Hepatocyte (in vitro differentiated cells): ENCODE results near the gene PDXDC1. TPM values are rescaled to one million over a fixed set of nuclear protein-coding genes. Genes with fewer than 3 reads are reported as not detected.
"Not testable (repeated sequence)": the region's sequence is repeated elsewhere in the genome, so short reads cannot be mapped to it uniquely, and the experiment has no call there.

Experiments used
- DNase-seq: peaks from one replicate; pipeline ENCODE4 v3.0.0-alpha.2; 2016; ENCODE audit warnings: low spot score
- H2AFZ ChIP-seq: fragments of 200-600 bp; sonication (generic); 2 replicates; pipeline ENCODE4 v1.6.0; 2016; ENCODE audit warnings: antibody characterized with exemption, mild to moderate bottlenecking
- H3K27ac ChIP-seq: fragments of 200-600 bp; sonication (generic); 2 replicates; pipeline ENCODE4 v1.5.1; 2016; ENCODE audit warnings: mild to moderate bottlenecking
- H3K27me3 ChIP-seq: fragments of 200-600 bp; sonication (generic); 2 replicates; pipeline ENCODE4 v1.6.1; 2016
- H3K36me3 ChIP-seq: fragments of 200-600 bp; sonication (generic); replicated peaks from 2 replicates; pipeline ENCODE4 v1.5.1; 2016; ENCODE audit warnings: low read depth; ENCODE audit not compliant: insufficient read depth
- H3K4me1 ChIP-seq: fragments of 200-600 bp; sonication (generic); 2 replicates; pipeline ENCODE4 v1.5.1; 2016; ENCODE audit warnings: mild to moderate bottlenecking, moderate library complexity; ENCODE audit not compliant: insufficient read depth
- H3K4me2 ChIP-seq: fragments of 200-600 bp; sonication (generic); 2 replicates; pipeline ENCODE4 v1.6.0; 2016
- H3K4me3 ChIP-seq: fragments of 200-600 bp; sonication (generic); 2 replicates; pipeline ENCODE4 v1.5.1; 2016; ENCODE audit warnings: mild to moderate bottlenecking
- H3K79me2 ChIP-seq: fragments of 200-600 bp; sonication (generic); 2 replicates; pipeline ENCODE4 v1.6.0; 2017; ENCODE audit warnings: mild to moderate bottlenecking
- H3K9me2 ChIP-seq: fragments of 200-600 bp; sonication (generic); replicated peaks from 2 replicates; pipeline ENCODE4 v1.6.0; 2017; ENCODE audit warnings: mild to moderate bottlenecking; ENCODE audit not compliant: insufficient read depth
- H3K9me3 ChIP-seq: fragments of 200-600 bp; sonication (generic); 2 replicates; pipeline ENCODE4 v1.5.1; 2016; ENCODE audit warnings: low read depth, mild to moderate bottlenecking
- H4K20me1 ChIP-seq: fragments of 200-600 bp; sonication (generic); 2 replicates; pipeline ENCODE4 v1.6.0; 2016; ENCODE audit warnings: mild to moderate bottlenecking; ENCODE audit not compliant: insufficient read depth, poor library complexity, severe bottlenecking
- CTCF ChIP-seq: fragments of 200-600 bp; sonication (generic); IDR thresholded peaks from 2 replicates; pipeline ENCODE4 v1.5.1; 2016; ENCODE audit warnings: antibody characterized with exemption, mild to moderate bottlenecking; ENCODE audit not compliant: poor library complexity
- EZH2 ChIP-seq: fragments of 200-600 bp; sonication (generic); IDR thresholded peaks from 2 replicates; pipeline ENCODE4 v1.6.1; 2016; ENCODE audit warnings: antibody characterized with exemption, mild to moderate bottlenecking, borderline replicate concordance
- EZH2phosphoT487 ChIP-seq: fragments of 200-600 bp; sonication (generic); IDR thresholded peaks from one replicate; pipeline ENCODE4 v1.6.1; 2018; ENCODE audit warnings: antibody characterized with exemption, mild to moderate bottlenecking, low read depth, moderate library complexity; ENCODE audit not compliant: unreplicated experiment, severe bottlenecking
- WGBS: methylation state at CpG from one replicate; pipeline ENCODE4 v1.1.6; 2016; ENCODE audit warnings: low lambda C conversion rate; ENCODE audit errors: missing lambda C conversion rate; 5-methylcytosine and 5-hydroxymethylcytosine counted together
- polyA plus RNA-seq: library from polyadenylated mRNA; unstranded; fragments of >200 nt; fragmentation: Nextera tagmentation; extraction: Ambion mirVana; gene quantifications from 2 replicates; pipeline ENCODE4 v1.2.1, GENCODE V29; 2016
- total RNA-seq: library from RNA; depleted of rRNA; stranded (reverse); fragments of >200 nt; gene quantifications from 2 replicates; pipeline ENCODE4 v1.2.3, GENCODE V29; 2014

Gene PDXDC1
- total and polyA plus RNA-seq, 2 experiments from 2014 or later, result 141 to 146 TPM

- peaks cover 39% of the 10 kb centered on the region for H3K79me2 ChIP-seq
- not testable (repeated sequence) for H2AFZ ChIP-seq
These were observed 52.9 kb downstream of the PDXDC1 start for GRCh38 chr16:15027503-15028344.

GRCh38 chr16:15028345-15028715, 53.5 kb downstream of the PDXDC1 start:
- H3K27me3 ChIP-seq, H3K4me3 ChIP-seq, H3K36me3 ChIP-seq, H3K27ac ChIP-seq, H3K9me2 ChIP-seq, H2AFZ ChIP-seq, H3K9me3 ChIP-seq, H3K4me1 ChIP-seq, DNase-seq, H3K4me2 ChIP-seq: not testable (repeated sequence)
- peaks cover 33% of the 10 kb centered on the region for H3K79me2 ChIP-seq
- peaks cover 24% of the 10 kb centered on the region for H4K20me1 ChIP-seq
- 94% methylated on average over 6 of the region's 6 CpGs for WGBS

More at GRCh38 chr16:15027503-15028344, 52.9 kb downstream of the PDXDC1 start:
- peaks cover 30% of the 10 kb centered on the region for H4K20me1 ChIP-seq
- H3K9me3 ChIP-seq, H3K4me1 ChIP-seq, H3K27ac ChIP-seq, H3K27me3 ChIP-seq, DNase-seq, H3K4me2 ChIP-seq, H3K9me2 ChIP-seq, H3K36me3 ChIP-seq, H3K4me3 ChIP-seq: not testable (repeated sequence)
- 90% methylated on average over 28 of the region's 29 CpGs for WGBS

GRCh38 chr16:15028801-15029698, 54.2 kb downstream of the PDXDC1 start:
- H3K4me2 ChIP-seq, H2AFZ ChIP-seq, H3K4me1 ChIP-seq, H3K27ac ChIP-seq, H3K36me3 ChIP-seq, H3K4me3 ChIP-seq, DNase-seq, H3K9me2 ChIP-seq, H3K27me3 ChIP-seq, H3K9me3 ChIP-seq: not testable (repeated sequence)
- peaks cover 22% of the 10 kb centered on the region for H4K20me1 ChIP-seq
- 92% methylated on average over 27 of the region's 27 CpGs for WGBS
- peaks cover 29% of the 10 kb centered on the region for H3K79me2 ChIP-seq

- H3K4me3 ChIP-seq, H3K36me3 ChIP-seq, DNase-seq, H3K4me1 ChIP-seq, H3K27me3 ChIP-seq, H3K27ac ChIP-seq, H3K4me2 ChIP-seq, H3K9me3 ChIP-seq, H3K9me2 ChIP-seq, H2AFZ ChIP-seq: not testable (repeated sequence)
- WGBS, result 91% methylated on average over 6 of the region's 6 CpGs
- peaks cover 24% of the 10 kb centered on the region for H3K79me2 ChIP-seq
- peaks cover 22% of the 10 kb centered on the region for H4K20me1 ChIP-seq
These were observed 54.9 kb downstream of the PDXDC1 start for GRCh38 chr16:15029749-15030148.

GRCh38 chr16:15031179-15031578, 56.4 kb downstream of the PDXDC1 start:
- H3K36me3 ChIP-seq, result no peaks in the 10 kb centered on the region
- DNase-seq, result no peak
- 97% methylated on average over 2 of the region's 2 CpGs for WGBS
- no peak for TF ChIP-seq EZH2phosphoT487
- no peak for TF ChIP-seq EZH2
- TF ChIP-seq CTCF, result no peak
- peaks cover 21% of the 10 kb centered on the region for H3K79me2 ChIP-seq
- no peak overlapping the region for H3K27ac ChIP-seq
- H3K9me2 ChIP-seq, result no peaks in the 10 kb centered on the region
- no peaks in the 10 kb centered on the region for H3K9me3 ChIP-seq
- H4K20me1 ChIP-seq, result peaks cover 18% of the 10 kb centered on the region
- no peak overlapping the region for H3K4me3 ChIP-seq
- no peak overlapping the region for H3K4me2 ChIP-seq
- no peak overlapping the region for H2AFZ ChIP-seq
- H3K4me1 ChIP-seq, result no peaks in the 10 kb centered on the region
- H3K27me3 ChIP-seq, result no peaks in the 10 kb centered on the region
